NCI-H187 (cell line): ENCODE data around the gene MR1.

Experiments
- DNase-seq, 2 experiments: peaks; one replicate each; lab custom pipeline; 2025; lab: John Stamatoyannopoulos, UW

The MR1 gene

GRCh38 chr1:181064011-181064623 is 30.3 kb downstream of the MR1 start:
- no peak for DNase-seq

- no peak for DNase-seq
Observed at GRCh38 chr1:181064702-181065101, 30.9 kb downstream of the MR1 start.

GRCh38 chr1:181073638-181074037 is 39.9 kb downstream of the MR1 start:
- no peak for DNase-seq

GRCh38 chr1:181075766-181076350 is 42.1 kb downstream of the MR1 start:
- DNase-seq, result no peak

- DNase-seq, result no peak
Observed at GRCh38 chr1:181076852-181077251, 43.1 kb downstream of the MR1 start.

- no peak for DNase-seq
Observed at GRCh38 chr1:181077576-181078242, 43.9 kb downstream of the MR1 start.

GRCh38 chr1:181079382-181079781 is 45.6 kb downstream of the MR1 start:
- no peak for DNase-seq

GRCh38 chr1:181079920-181080319 is 46.1 kb downstream of the MR1 start:
- DNase-seq, result no peak

- DNase-seq, result no peak
Observed at GRCh38 chr1:181080556-181080955, 46.8 kb downstream of the MR1 start.

- no peak for DNase-seq
Observed at GRCh38 chr1:181081395-181081794, 47.6 kb downstream of the MR1 start.

GRCh38 chr1:181083842-181084605 is 50.2 kb downstream of the MR1 start:
- peak; percentile 52 for DNase-seq

GRCh38 chr1:181084606-181084969 is 50.8 kb downstream of the MR1 start:
- DNase-seq, result no peak

- DNase-seq, result no peak
Observed at GRCh38 chr1:181086091-181086490, 52.3 kb downstream of the MR1 start.

- no peak for DNase-seq
Observed at GRCh38 chr1:181086926-181087325, 53.1 kb downstream of the MR1 start.

- DNase-seq, result no peak
Observed at GRCh38 chr1:181087400-181087901, 53.7 kb downstream of the MR1 start.

- peak; percentile 99 for DNase-seq
Observed at GRCh38 chr1:181088079-181089016, 54.6 kb downstream of the MR1 start, which contains the start of gene IER5. TSS of gene IER5 (plus strand) at chr1:181088700. CDS start at chr1:181088903, 203 bp downstream.

GRCh38 chr1:181089017-181089675 is 55.4 kb downstream of the MR1 start:
- no peak for DNase-seq

GRCh38 chr1:181089676-181090544 is 56.1 kb downstream of the MR1 start:
- peak; percentile 21 to 61 for DNase-seq

- DNase-seq, result no peak
Observed at GRCh38 chr1:181090641-181091126, 56.9 kb downstream of the MR1 start.
